Right ventricle myocardium inferior (tissue), 1 donor: ENCODE data around the gene FSHR. TPM values are rescaled to one million over a fixed set of nuclear protein-coding genes. Genes with fewer than 3 reads are reported as not detected.

ENCODE experiments used
- ATAC-seq: fragments of 200-7000 bp; cut with Tn5 transposase; one replicate; pipeline ENCODE4 v1.9.1; 2020; ENCODE audit warnings: mild to moderate bottlenecking, moderate library complexity
- DNase-seq: peaks from one replicate; pipeline ENCODE4 v3.0.0; 2021; ENCODE audit errors: missing footprints
- intact Hi-C: fragments of 100-400 bp; cut with DNase I; formaldehyde crosslinking; loops from one replicate; pipeline ENCODE4 v1.11.0; 2022
- long read RNA-seq: library from polyadenylated mRNA; unstranded; transcript quantifications from one replicate; pipeline ENCODE4 v2.0.0, GENCODE V29; 2021
- total RNA-seq: library from RNA; stranded (reverse); fragmentation: NEBNext Ultra II Directional; extraction: Animal tissue kit (Norgen Biotek cat#: 25700); gene quantifications from one replicate; pipeline ENCODE4 v1.2.1, GENCODE V29; 2021
- donor health status: DM: no; HTN: yes; CAD: no; lungs with severe emphysema.

Gene FSHR, protein sequence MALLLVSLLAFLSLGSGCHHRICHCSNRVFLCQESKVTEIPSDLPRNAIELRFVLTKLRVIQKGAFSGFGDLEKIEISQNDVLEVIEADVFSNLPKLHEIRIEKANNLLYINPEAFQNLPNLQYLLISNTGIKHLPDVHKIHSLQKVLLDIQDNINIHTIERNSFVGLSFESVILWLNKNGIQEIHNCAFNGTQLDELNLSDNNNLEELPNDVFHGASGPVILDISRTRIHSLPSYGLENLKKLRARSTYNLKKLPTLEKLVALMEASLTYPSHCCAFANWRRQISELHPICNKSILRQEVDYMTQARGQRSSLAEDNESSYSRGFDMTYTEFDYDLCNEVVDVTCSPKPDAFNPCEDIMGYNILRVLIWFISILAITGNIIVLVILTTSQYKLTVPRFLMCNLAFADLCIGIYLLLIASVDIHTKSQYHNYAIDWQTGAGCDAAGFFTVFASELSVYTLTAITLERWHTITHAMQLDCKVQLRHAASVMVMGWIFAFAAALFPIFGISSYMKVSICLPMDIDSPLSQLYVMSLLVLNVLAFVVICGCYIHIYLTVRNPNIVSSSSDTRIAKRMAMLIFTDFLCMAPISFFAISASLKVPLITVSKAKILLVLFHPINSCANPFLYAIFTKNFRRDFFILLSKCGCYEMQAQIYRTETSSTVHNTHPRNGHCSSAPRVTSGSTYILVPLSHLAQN
- total RNA-seq, result 0.14 TPM
- long read RNA-seq, result 0 reads

DNA sequence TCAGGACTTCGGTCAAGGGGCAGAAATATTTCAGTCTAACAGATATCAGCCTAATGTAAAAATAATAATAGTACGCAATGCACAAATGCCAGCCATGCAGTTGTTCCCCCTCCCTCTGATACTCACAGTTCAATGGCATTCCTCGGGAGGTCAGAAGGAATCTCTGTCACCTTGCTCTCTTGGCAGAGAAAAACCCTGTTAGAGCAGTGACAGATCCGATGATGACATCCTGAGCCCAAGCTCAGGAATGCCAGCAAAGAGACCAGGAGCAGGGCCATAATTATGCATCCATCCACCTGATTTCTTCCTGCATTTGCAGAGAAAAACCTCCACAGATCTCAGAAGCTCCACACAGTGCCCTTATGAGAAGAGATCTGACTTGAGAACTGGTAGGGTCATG, at the start of gene FSHR:
Gene FSHR (minus strand): TSS at position 376 of the 400 bp plus-strand sequence. CDS start 98 bp downstream, at position 278.
- intact Hi-C loops, result no loop called here
- DNase-seq (no peak), ATAC-seq (peak; percentile 23)

DNA sequence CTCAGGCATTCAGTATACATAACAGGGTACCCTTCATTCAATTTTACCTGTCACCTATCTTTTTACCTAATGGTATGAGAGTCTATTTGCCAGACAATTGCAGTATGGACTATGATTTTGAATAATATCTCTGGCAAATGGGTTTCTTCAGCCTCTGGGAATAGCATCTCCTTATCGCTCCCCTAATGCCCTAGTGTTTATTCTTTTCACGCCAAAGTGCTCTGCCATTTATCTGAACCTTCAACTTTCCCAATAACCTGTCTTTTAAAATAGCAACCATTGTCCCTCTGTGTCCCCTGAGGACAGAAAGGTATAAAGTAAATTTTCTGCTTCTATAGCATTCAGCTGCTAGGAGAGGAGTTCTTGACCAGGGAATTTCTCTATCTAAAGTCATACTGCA, 45.0 kb upstream of the FSHR start:
- DNase-seq, result no peak
- no peak for ATAC-seq
- intact Hi-C loops, result no loop called here

DNA sequence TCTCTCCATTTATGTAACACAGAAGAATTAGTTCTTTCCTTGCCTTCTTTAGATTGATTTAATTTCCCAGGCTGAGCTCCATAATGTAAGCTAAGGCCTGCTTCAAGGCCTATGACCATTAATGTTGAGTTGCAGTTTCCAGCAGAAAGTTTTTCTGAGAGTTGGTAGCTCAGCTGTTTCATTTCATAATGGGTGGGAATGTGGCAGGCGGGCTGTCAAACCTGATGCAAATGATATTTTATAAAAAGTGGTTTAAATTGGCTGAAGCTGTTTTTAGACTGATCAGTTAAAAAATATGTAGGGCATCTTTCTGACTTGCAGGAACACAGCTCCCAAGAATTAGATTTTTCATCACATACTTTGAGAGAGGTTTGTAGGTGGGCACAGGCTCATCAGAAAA, 40.4 kb upstream of the FSHR start:
- ATAC-seq, result no peak
- intact Hi-C loops, result no loop called here
- no peak for DNase-seq

DNA sequence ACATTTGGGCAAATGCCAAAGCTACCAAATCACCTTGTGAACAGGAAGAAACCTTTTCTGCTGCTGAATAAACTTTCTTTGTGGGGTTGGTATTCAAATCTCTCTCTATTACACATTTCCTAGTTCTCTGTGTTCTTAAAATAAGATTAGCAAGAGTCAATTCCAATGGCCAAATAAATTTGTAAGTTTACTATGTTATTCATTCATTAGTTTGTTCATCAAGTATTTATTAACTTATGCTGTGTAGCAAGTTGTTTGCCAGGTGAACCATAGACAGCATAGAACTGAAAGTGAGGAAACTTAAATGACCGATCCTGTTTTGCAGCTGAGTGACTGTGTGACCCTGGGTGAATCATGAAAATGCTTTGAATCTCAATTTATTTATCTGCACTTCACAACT, 37.7 kb upstream of the FSHR start:
- no peak for ATAC-seq
- no peak for DNase-seq
- intact Hi-C loops, result no loop called here

DNA sequence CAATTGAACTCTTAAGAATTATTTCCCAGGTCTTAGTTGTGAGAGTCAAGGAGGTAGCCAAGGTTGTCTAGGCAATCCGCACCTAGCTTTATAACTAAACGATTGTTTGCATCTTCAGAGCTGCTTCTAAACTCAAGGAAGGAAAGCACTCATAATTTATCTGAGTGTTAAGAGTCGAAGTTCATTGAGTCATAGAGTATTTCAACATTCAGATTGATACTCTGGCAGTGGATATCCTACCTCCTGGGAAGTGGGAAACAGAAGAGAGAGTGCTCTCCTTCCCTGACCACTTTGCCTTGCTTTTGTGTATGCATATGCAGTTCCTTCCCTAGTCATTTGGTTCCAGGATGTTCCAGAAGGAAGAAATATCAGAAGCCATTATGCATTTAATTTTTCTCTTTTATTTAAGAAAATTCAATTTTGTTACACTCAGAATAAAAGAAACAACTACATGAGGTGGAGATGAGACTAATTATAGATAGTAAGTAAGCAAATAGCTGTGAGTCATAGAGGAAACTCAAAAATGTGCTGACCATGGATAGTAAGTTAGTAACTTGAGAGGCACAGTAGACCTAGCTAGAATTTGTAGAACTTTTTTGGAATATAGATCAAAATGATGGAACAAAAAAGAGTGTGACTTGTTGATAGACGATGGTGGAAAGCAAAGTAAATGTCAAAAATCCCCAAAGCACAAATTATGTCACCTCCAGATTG, 35.4 kb upstream of the FSHR start:
- DNase-seq (no peak), ATAC-seq (no peak)
- intact Hi-C loops, result no loop called here

DNA sequence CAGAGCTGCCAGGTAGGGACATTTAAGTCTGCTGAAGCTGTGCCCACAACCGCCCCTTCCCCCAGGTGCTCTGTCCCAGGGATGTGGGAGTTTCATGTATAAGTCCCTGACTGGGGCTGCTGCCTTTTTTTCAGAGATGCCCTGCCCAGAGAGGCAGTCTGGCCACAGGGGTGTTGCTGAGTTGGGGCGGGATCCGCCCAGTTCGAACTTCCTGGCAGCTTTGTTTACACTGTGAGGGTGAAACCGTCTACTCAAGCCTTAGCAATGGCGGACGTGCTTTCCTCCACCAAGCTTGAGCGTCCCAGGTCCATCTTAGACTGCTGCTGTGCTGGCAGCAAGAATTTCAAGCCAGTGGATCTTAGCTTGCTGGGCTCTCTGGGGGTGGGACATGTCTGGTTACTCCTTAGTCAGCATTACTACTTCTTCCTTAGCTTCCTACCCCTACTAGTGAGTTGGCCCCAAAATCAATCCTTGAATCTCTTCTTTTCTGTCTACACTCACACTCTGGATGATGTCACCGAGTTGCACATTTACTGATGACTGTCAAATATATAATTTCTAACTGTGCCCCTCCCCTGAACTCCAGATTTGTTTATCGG, 31.8 kb upstream of the FSHR start:
- intact Hi-C loops, result no loop called here
- DNase-seq (no peak), ATAC-seq (no peak)

DNA sequence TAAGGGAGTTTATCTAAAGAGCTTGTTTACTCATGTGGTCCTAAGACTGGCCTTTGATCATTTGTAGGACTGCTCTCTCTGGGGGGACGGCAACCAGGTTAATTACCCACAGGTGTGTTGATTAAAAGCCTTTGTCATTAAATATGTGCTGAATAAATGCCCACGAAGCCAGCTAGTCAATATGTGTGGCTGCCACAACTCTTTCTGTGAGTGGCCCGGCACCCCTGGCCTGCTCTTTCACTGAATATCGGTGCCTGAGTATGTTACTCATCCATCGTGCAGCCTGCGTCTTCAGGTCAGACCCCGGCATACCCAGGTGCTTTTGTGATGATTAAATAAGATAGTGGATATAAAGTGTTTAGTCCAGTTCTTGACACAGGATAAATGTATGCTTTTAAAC, 24.3 kb upstream of the FSHR start:
- DNase-seq, result no peak
- intact Hi-C loops, result no loop called here
- no peak for ATAC-seq

DNA sequence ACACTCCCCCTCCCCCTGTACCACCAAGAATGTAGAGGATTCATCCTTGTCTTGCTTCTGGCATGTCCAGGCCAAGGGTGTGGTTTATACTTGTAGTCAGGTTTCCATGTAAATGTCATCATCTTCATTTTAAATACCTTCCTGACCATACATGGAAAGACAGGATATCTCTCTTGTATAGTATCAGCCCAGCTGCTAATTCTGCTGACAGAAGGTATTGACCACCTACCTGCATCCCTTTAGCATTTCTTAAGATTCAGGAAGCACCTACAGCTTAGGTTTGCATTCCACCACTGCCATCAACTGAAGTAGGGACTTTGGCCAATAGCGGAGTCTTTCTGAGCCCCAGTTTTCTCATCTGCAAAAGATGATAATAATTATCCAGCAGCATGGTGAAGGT, 22.9 kb upstream of the FSHR start:
- no peak for ATAC-seq
- intact Hi-C loops, result no loop called here

DNA sequence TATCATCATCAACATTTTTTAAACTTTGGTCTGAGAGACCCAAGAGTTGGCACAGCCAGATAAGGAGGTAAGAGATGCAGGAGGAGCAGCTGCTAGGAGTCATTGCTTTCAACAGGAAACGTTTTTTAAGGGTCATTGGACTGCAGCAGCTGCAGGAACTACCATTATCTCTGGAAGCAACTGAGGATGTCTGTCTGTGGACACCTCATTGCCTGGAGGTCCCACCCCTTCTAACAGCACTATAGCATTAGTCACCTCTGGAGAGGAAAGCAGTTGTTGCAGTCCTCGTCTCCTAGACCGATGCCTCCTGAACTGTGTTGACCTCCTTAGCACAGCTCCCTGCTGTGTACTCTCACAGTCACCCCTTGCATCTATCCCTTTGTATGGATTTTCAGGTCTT, 21.5 kb upstream of the FSHR start:
- intact Hi-C loops, result no loop called here
- DNase-seq (no peak), ATAC-seq (no peak)

More for the DNA sequence above, 22.9 kb upstream of the FSHR start:
- DNase-seq, result no peak

DNA sequence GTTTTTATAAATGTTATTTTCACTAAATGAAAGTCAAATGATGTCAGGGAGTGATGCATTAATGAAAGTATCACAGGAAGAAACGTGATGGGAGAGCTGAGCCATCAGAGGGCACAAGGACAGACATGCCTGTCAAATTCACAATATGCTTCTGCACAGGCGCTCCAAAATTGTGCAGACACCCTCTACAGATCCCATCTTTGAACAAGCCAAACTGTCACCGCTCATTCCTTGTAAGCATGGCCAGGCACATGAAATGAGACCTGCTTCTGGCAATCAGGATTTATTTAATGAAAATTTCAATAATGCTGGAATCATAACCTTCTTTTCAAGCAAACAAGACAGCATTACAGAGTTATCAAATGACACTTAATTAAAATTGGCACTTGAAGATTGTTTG, 20.4 kb upstream of the FSHR start:
- DNase-seq (no peak), ATAC-seq (no peak)
- intact Hi-C loops, result no loop called here

DNA sequence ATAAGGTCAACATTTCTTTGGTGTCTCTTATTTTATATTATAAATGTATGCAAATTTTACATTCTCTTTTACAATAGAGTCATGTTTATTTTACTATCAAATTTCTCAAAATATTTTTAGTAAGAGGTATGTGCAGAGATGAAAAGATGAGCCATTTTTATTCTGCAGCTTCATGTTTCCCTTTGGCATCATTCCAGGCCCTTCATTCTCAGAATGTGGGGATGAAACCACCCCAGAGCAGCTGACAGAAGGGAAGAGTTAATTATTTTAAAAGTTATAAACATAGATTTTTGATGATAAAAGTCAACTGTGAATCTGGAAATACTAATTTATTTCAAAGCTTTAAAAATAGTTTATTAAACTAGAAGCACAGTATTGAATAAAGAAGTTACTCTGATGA, 12.8 kb upstream of the FSHR start:
- ATAC-seq, result no peak
- DNase-seq, result no peak
- intact Hi-C loops, result no loop called here

DNA sequence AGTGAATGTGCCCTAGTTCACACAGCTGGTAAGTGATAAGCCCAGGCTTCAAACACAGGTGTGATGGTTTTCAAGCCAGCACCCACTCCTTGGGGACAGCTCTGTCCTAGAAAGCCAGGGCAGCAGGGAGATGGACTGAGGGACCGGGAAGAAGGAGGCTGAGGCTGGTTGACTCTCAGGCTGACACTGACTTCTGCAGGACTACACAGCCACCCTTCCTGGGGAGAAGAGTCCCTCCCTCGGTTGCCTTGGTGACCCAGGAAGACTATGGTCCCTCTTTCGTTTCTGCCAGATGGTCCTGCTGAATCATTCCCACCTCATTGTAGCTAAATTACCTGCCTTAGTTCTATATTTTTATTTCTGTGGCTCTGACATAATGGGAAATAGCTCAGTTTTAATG, 11.3 kb upstream of the FSHR start:
- intact Hi-C loops, result no loop called here
- no peak for DNase-seq
- no peak for ATAC-seq

DNA sequence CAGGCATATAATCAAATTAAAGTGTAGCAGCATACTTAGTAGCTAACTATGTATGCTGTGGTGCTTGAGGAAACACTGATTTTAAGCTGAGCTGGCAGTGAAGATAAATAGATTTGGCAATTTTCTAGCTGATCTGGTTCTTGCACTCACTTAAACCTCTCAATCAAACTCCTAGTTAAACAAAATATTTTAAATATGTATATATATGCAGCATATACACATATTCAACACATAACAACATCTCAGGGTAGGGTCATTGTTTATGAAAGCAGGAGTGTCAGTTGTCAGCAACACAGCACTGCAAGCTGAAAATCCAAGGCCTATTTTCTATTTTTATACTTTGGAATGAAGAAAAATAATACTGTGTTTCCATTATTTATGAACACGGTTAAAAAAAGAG, 10.4 kb upstream of the FSHR start:
- ATAC-seq (no peak), DNase-seq (no peak)
- intact Hi-C loops, result no loop called here

DNA sequence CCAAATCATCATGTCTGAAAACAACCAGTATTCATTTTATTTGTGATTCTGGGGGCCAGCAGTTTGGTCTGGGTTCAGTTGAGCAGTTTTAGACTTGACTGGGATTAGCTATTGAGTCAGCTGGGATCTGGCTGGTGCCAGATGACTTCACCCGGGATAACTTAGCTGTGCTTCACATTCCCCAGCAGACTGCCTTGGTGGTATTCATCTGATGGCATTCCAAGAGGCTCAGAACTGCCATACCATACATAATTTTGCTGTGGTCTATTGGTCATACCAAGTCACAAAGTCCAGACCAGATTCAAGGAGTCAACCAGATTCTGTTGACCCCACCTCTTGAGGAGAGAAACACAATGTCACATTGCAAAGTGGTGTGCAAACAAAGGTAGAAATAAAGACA, 7.8 kb upstream of the FSHR start:
- ATAC-seq (no peak), DNase-seq (no peak)
- intact Hi-C loops, result no loop called here

DNA sequence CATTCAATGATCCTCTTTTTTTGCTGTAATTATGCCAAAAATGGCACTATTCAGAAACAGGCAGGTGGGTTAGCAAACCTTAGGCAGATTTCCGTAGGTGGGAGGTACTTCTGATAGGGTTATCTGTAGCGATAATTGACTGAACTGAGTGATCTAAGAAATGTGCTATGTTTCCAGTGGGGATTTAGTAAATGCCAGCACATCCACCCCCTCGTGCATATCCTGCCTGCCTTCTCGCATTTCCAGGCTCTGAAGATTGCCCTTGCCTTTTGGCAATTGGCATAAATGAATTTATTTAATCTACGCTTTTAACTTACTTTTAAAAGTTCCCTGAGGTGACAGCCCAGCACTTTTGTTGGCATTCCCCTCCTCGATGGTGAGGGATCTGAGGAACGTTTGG, 576 bp upstream of the FSHR start:
- intact Hi-C loops, result no loop called here
- no peak for ATAC-seq

DNA sequence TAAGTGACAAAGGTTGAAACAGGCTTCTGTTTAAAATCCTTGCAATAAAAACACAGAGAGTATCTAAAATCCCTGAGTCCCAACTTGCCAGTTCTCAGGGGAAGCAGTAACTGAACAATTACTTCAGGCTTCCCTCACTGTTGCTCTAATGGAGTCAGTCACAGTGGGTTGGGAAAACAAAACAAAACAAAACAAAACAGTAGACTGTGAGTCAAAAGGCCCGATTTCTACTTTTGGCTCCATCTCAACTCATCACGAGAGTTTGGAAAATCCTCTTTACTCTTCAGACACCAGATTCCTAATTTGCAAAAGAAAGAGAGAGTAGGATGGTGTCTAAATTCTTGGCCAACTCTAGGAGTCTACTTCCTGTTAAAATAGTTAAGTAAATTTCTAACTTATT, 1.1 kb downstream of the FSHR start:
- peak; percentile 26 for ATAC-seq
- no peak for DNase-seq
- intact Hi-C loops, result no loop called here

More for the DNA sequence above, 576 bp upstream of the FSHR start:
- no peak for DNase-seq

DNA sequence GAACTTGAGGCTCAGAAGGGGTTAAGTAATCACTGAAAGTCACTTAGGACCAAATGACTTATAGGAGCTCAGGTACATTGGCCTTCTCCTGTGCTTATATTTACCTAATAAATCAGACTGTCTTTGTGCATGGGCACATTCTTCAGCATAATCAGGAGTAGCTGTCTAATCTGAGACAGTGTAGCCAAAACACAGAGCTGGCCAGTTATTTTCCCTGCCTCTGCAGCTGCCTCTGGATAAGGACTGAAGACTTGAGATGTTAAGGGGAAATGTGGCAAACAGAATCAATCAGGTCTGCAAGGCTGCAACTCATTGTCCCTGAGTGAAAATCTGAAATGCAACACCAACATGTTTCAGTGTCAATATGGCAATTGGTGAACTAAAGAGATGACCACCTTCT, 1.5 kb downstream of the FSHR start:
- ATAC-seq, result no peak
- intact Hi-C loops, result no loop called here

DNA sequence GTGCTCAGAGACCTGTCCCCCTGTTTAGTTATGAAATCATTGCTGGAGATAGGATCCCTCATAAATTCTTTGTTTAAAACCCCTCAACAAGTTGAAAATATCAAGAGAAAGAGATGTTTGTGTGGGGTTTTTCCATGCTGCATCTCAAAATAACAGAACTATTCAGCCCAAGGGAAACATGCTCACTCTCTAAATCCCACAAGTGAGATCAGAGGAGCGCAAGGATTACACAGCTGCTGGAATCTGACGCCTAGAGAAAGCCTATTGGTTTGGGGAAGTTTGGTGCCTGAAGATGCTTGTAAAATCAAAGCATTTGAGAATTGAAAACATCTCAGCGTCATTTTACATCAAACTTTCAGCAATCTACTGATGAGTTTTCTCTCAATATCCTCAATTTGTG, 7.9 kb downstream of the FSHR start:
- ATAC-seq (peak; percentile 79), DNase-seq (no peak)
- intact Hi-C loops, result no loop called here

More for the DNA sequence above, 1.5 kb downstream of the FSHR start:
- no peak for DNase-seq

DNA sequence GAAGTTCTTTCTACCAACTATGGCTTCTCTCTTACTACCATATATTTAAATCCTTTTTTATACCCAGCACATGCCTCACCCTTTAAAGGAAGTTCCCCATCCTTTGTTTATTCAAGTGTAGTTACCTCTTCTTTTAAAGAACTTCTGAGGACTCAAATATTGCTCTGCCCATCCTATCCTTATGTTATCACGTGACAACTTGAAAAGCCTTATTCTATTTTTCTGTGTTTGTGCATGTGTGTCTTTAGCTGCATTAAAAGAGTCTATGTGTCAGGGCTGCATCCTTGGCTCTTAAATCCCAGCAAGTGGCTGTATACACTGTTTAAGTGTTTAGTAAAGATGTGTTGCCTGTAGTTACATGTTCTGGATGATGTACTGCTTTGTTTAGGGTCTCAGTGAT, 22.5 kb downstream of the FSHR start:
- DNase-seq (no peak), ATAC-seq (no peak)
- intact Hi-C loops, result no loop called here

DNA sequence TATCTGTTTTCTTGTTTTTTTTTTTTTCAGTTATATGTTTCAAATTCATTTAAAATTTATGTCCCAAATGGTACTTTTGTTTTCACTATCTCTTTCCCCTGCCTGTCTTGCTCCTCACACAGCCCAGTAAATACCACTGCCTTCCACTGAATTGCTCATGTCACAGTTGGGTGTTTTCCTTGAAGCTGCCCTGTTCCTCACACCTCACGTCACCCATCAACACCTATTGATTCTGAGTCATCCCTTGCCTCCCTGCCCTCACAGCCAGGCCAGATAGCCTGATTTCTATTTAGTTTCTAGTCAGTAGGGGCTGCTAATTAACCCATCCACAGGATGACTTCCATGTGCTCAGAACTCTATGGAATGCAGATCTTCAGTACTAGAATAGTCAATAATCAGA, 25.3 kb downstream of the FSHR start:
- intact Hi-C loops, result no loop called here
- no peak for ATAC-seq

More for the DNA sequence above, 25.3 kb downstream of the FSHR start:
- DNase-seq, result no peak
